ENCODE measurements around the gene HP1BP3. TPM values are rescaled to one million over a fixed set of nuclear protein-coding genes. Genes with fewer than 3 reads are reported as not detected.

Gene HP1BP3
- polyA plus RNA-seq, 1 donor from 2014 or later = 389 TPM

- Histone ChIP-seq H4K20me1 (ENCODE audit: insufficient read depth) (no peaks in the 10 kb centered on the region), H3K27ac (ENCODE audit: low read length) (no peak overlapping the region), H3K27me3 (ENCODE audit: insufficient read depth, low read depth, low read length) (no peaks in the 10 kb centered on the region), H3K36me3 (ENCODE audit: insufficient read depth, low read length) (peaks cover 3% of the 10 kb centered on the region), H3K4me3 (ENCODE audit: low read length) (no peak overlapping the region), H3K9me3 (ENCODE audit: low read length) (no peaks in the 10 kb centered on the region), H3F3A (ENCODE audit: insufficient read depth, low read length, poor library complexity, severe bottlenecking) (no peaks in the 10 kb centered on the region), H3K9me2 (ENCODE audit: insufficient read depth, low read length) (no peaks in the 10 kb centered on the region), H3K4me2 (ENCODE audit: low read length) (no peak overlapping the region), H3K79me2 (replicated peaks; ENCODE audit: insufficient read depth, low read length) (no peaks in the 10 kb centered on the region), H2AFZ (ENCODE audit: low read depth, low read length) (no peak overlapping the region), H3K9ac (ENCODE audit: low read length) (no peak overlapping the region)
- no peak for TF ChIP-seq REST (IDR thresholded peaks at IDR 0.05; ENCODE audit: borderline replicate concordance)
- TF ChIP-seq EZH2 (IDR thresholded peaks at IDR 0.05; ENCODE audit: borderline replicate concordance, insufficient read depth, low read length, poor library complexity, severe bottlenecking) = no peak
- no peak for TF ChIP-seq RAD21 (conservative IDR thresholded peaks at IDR 0.05)
- TF ChIP-seq EP300 (conservative IDR thresholded peaks at IDR 0.05; ENCODE audit: poor library complexity, severe bottlenecking) = no peak
- TF ChIP-seq MXI1 (conservative IDR thresholded peaks at IDR 0.05; ENCODE audit: poor library complexity, severe bottlenecking) = no peak
- TF ChIP-seq CTCF (IDR thresholded peaks at IDR 0.05; ENCODE audit: poor library complexity, severe bottlenecking) = no peak
- TF ChIP-seq SMC3 (conservative IDR thresholded peaks at IDR 0.05; ENCODE audit: poor library complexity) = no peak
- TF ChIP-seq TAF1 (IDR thresholded peaks at IDR 0.05; ENCODE audit: low read depth) = no peak
- no peak for TF ChIP-seq POLR2AphosphoS5 (IDR thresholded peaks at IDR 0.05)
These were observed 34.4 kb upstream of the HP1BP3 start for GRCh38 chr1:20821466-20821865.

- Histone ChIP-seq H3K4me3 (ENCODE audit: low read length) (no peak overlapping the region), H3K9me3 (ENCODE audit: low read length) (no peaks in the 10 kb centered on the region), H3K9ac (ENCODE audit: low read length) (no peak overlapping the region), H4K20me1 (ENCODE audit: insufficient read depth) (no peaks in the 10 kb centered on the region), H3K27ac (ENCODE audit: low read length) (no peak overlapping the region), H3K27me3 (ENCODE audit: insufficient read depth, low read depth, low read length) (no peaks in the 10 kb centered on the region), H3K9me2 (ENCODE audit: insufficient read depth, low read length) (no peaks in the 10 kb centered on the region), H3K4me2 (ENCODE audit: low read length) (no peak overlapping the region), H3F3A (ENCODE audit: insufficient read depth, low read length, poor library complexity, severe bottlenecking) (no peaks in the 10 kb centered on the region), H3K79me2 (replicated peaks; ENCODE audit: insufficient read depth, low read length) (no peaks in the 10 kb centered on the region), H2AFZ (ENCODE audit: low read depth, low read length) (no peak overlapping the region), H3K36me3 (ENCODE audit: insufficient read depth, low read length) (peaks cover 3% of the 10 kb centered on the region)
- TF ChIP-seq MXI1 (conservative IDR thresholded peaks at IDR 0.05; ENCODE audit: poor library complexity, severe bottlenecking) = no peak
- TF ChIP-seq EZH2 (IDR thresholded peaks at IDR 0.05; ENCODE audit: borderline replicate concordance, insufficient read depth, low read length, poor library complexity, severe bottlenecking) = no peak
- no peak for TF ChIP-seq RAD21 (conservative IDR thresholded peaks at IDR 0.05)
- no peak for TF ChIP-seq EP300 (conservative IDR thresholded peaks at IDR 0.05; ENCODE audit: poor library complexity, severe bottlenecking)
- no peak for TF ChIP-seq POLR2AphosphoS5 (IDR thresholded peaks at IDR 0.05)
- TF ChIP-seq TAF1 (IDR thresholded peaks at IDR 0.05; ENCODE audit: low read depth) = no peak
- TF ChIP-seq REST (IDR thresholded peaks at IDR 0.05; ENCODE audit: borderline replicate concordance) = no peak
- TF ChIP-seq SMC3 (conservative IDR thresholded peaks at IDR 0.05; ENCODE audit: poor library complexity) = no peak
- no peak for TF ChIP-seq CTCF (IDR thresholded peaks at IDR 0.05; ENCODE audit: poor library complexity, severe bottlenecking)
These were observed 32.7 kb upstream of the HP1BP3 start for GRCh38 chr1:20819818-20820217.
